Measurements from ENCODE around the gene ABCA1. TPM values are rescaled to one million over a fixed set of nuclear protein-coding genes. Genes with fewer than 3 reads are reported as not detected.

The ABCA1 gene
- total RNA-seq, 3 donors from 2014 or later (not counting 1 experiment from before 2014, with no cell fraction given): 1.9 to 10.8 (median 4.8) TPM

DNA sequence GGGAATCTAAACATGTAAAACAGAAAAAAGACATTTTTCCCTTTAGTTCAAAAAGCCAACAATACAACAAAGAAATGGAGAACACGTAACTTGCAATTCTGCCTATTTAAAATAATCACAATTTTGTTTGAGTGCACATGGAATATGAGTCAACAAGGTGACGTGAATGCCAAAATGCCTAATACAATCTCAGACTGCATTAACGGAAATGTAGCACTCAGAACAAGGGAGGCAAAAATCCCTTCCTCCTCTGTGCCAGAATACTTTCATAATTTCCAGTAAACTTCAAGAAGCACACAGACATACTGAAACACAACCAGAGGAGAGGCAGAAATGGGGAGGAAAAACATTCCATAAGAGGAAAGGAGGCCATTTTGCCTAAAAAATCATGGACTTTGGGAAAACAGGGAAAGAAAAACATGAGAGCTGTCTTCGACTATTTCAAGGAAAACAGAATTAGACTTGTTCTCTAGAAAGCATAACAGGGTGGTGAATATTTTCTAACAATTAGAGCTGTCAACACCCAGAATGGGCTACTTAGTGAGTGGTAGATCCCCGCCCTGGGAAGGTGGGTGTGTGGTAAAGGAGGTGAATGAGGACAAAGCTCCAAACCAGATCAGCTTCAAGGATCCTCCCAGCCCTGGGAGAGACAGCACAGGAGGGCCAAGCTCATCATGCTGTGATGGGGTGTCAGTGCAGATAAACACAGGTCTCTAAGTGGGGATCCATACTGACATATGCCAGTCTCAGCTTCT, 48.2 kb downstream of the ABCA1 start:
- ATAC-seq (no peak), DNase-seq (no peak)
- TF ChIP-seq, protein P1, sequence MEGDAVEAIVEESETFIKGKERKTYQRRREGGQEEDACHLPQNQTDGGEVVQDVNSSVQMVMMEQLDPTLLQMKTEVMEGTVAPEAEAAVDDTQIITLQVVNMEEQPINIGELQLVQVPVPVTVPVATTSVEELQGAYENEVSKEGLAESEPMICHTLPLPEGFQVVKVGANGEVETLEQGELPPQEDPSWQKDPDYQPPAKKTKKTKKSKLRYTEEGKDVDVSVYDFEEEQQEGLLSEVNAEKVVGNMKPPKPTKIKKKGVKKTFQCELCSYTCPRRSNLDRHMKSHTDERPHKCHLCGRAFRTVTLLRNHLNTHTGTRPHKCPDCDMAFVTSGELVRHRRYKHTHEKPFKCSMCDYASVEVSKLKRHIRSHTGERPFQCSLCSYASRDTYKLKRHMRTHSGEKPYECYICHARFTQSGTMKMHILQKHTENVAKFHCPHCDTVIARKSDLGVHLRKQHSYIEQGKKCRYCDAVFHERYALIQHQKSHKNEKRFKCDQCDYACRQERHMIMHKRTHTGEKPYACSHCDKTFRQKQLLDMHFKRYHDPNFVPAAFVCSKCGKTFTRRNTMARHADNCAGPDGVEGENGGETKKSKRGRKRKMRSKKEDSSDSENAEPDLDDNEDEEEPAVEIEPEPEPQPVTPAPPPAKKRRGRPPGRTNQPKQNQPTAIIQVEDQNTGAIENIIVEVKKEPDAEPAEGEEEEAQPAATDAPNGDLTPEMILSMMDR (IDR thresholded peaks at IDR 0.05): no peak
- Histone ChIP-seq H3K4me3 (ENCODE audit: low read length) (no peak overlapping the region), H3K27me3 (ENCODE audit: control insufficient read depth, insufficient read depth, low read length) (no peaks in the 10 kb centered on the region), H3K27ac (ENCODE audit: low read length) (no peak overlapping the region), H3K36me3 (ENCODE audit: control insufficient read depth, insufficient read depth, low read length) (no peaks in the 10 kb centered on the region), H3K4me1 (ENCODE audit: control insufficient read depth, insufficient read depth, low read length) (no peaks in the 10 kb centered on the region), H3K9me3 (ENCODE audit: control insufficient read depth, insufficient read depth, low read length) (no peaks in the 10 kb centered on the region)
- H3K27ac Mint-ChIP-seq: no peak overlapping the region
- 96% methylated on average over 5 of the region's 5 CpGs for WGBS (ENCODE audit: insufficient coverage)
- no peaks in the 10 kb centered on the region for H3K4me1 Mint-ChIP-seq
- H3K4me3 Mint-ChIP-seq: no peak overlapping the region
- intact Hi-C loops (cut with micrococcal nuclease): no loop called here
- H3K9me3 Mint-ChIP-seq: no peaks in the 10 kb centered on the region
- no peaks in the 10 kb centered on the region for H3K27me3 Mint-ChIP-seq (ENCODE audit: low read depth in 2 of 2)
- no peaks in the 10 kb centered on the region for H3K36me3 Mint-ChIP-seq

DNA sequence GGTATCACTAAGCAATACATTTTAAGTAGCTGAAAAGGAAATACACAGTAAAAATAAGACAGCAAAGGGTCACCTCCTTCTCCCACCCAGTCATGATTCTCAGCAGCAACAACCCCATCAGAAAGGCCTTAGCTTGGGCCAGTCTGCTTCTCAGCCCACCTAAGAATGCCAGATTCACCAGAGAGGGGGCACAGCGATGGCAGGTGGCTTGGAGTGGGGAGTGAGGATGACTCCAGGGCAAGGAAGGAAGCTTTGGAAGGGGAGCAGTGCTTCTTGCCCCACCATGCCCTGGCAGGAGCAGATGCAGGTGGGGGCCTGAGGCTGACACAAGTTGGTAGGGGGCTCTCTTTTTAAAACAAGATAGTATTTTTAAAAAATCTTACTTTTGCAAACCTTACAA, 51.4 kb downstream of the ABCA1 start:
- H3K27ac Mint-ChIP-seq: no peak overlapping the region
- intact Hi-C loops (cut with micrococcal nuclease): no loop called here
- WGBS (ENCODE audit: insufficient coverage): 100% methylated on average over 1 of the region's 1 CpG

DNA sequence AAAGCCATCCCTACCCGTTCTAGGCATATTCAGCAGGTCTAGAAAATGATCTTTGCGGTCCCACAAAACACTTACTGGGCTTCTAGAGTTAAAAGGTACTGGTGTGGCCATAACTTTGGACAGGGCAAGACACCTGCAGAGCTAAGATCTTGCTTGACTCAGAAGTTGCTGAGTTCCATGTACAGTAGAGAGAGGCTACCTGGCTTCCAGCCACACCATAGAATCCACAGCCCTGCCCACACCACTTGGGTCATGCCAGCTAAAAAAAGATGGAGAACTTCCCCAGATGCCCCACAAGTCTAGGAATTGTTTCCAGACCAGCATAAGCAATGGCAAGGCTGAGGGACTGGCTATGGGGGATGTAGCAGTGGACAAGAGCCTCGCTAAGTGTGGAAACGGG, 52.1 kb downstream of the ABCA1 start:
- Mint-ChIP-seq H3K27me3 (ENCODE audit: low read depth in 2 of 2) (no peaks in the 10 kb centered on the region), H3K4me3 (no peak overlapping the region), H3K27ac (no peak overlapping the region), H3K4me1 (no peaks in the 10 kb centered on the region), H3K9me3 (no peaks in the 10 kb centered on the region), H3K36me3 (no peaks in the 10 kb centered on the region)
- intact Hi-C loops (cut with micrococcal nuclease): no loop called here
- Histone ChIP-seq H3K27me3 (ENCODE audit: control insufficient read depth, insufficient read depth, low read length) (no peaks in the 10 kb centered on the region), H3K4me1 (ENCODE audit: control insufficient read depth, insufficient read depth, low read length) (no peaks in the 10 kb centered on the region), H3K4me3 (ENCODE audit: low read length) (no peak overlapping the region), H3K27ac (ENCODE audit: low read length) (no peak overlapping the region), H3K36me3 (ENCODE audit: control insufficient read depth, insufficient read depth, low read length) (no peaks in the 10 kb centered on the region), H3K9me3 (ENCODE audit: control insufficient read depth, insufficient read depth, low read length) (no peaks in the 10 kb centered on the region)
- TF ChIP-seq, protein P1 (IDR thresholded peaks at IDR 0.05): no peak
- WGBS (ENCODE audit: insufficient coverage): 92% methylated on average over 4 of the region's 4 CpGs
- ATAC-seq (no peak), DNase-seq (no peak)

More for the DNA sequence above, 51.4 kb downstream of the ABCA1 start:
- no peaks in the 10 kb centered on the region for H3K4me1 ChIP-seq (ENCODE audit: control insufficient read depth, insufficient read depth, low read length)
- Mint-ChIP-seq H3K9me3 (no peaks in the 10 kb centered on the region), H3K4me1 (no peaks in the 10 kb centered on the region), H3K27me3 (ENCODE audit: low read depth in 2 of 2) (no peaks in the 10 kb centered on the region), H3K4me3 (no peak overlapping the region), H3K36me3 (no peaks in the 10 kb centered on the region)
- H3K27ac ChIP-seq (ENCODE audit: low read length): no peak overlapping the region
- no peaks in the 10 kb centered on the region for H3K36me3 ChIP-seq (ENCODE audit: control insufficient read depth, insufficient read depth, low read length)
- TF ChIP-seq, protein P1 (IDR thresholded peaks at IDR 0.05): no peak
- DNase-seq: no peak
- H3K9me3 ChIP-seq (ENCODE audit: control insufficient read depth, insufficient read depth, low read length): no peaks in the 10 kb centered on the region
- H3K4me3 ChIP-seq (ENCODE audit: low read length): no peak overlapping the region
- no peaks in the 10 kb centered on the region for H3K27me3 ChIP-seq (ENCODE audit: control insufficient read depth, insufficient read depth, low read length)
- no peak for ATAC-seq

DNA sequence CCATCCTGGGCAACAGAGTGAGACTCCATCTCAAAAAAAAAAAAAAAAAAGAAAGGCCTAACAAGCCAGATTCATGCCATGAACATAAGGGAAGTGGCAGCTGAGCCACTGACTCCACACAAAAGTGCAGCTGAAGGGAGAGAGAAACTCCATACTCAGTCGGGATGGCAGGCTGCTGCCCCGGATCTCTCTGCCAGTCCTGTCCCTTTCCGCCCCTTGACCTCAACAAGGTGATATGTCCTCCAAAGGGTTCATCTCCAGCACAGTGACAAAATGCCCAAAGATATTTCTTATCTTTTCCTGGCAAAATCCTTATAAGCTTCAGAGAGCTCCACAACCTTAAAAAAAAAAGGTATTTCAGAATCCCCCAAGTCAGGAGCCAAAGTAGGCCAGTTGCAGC, 52.6 kb downstream of the ABCA1 start:
- DNase-seq: no peak
- H3K27me3 ChIP-seq (ENCODE audit: control insufficient read depth, insufficient read depth, low read length): no peaks in the 10 kb centered on the region
- TF ChIP-seq, protein P1 (IDR thresholded peaks at IDR 0.05): no peak
- Mint-ChIP-seq H3K4me1 (no peaks in the 10 kb centered on the region), H3K36me3 (no peaks in the 10 kb centered on the region), H3K9me3 (no peaks in the 10 kb centered on the region), H3K27ac (no peak overlapping the region), H3K4me3 (no peak overlapping the region), H3K27me3 (ENCODE audit: low read depth in 2 of 2) (no peaks in the 10 kb centered on the region)
- intact Hi-C loops (cut with micrococcal nuclease): no loop called here
- H3K36me3 ChIP-seq (ENCODE audit: control insufficient read depth, insufficient read depth, low read length): no peaks in the 10 kb centered on the region
- 90% methylated on average over 3 of the region's 3 CpGs for WGBS (ENCODE audit: insufficient coverage)
- no peak overlapping the region for H3K27ac ChIP-seq (ENCODE audit: low read length)
- no peaks in the 10 kb centered on the region for H3K9me3 ChIP-seq (ENCODE audit: control insufficient read depth, insufficient read depth, low read length)
- no peaks in the 10 kb centered on the region for H3K4me1 ChIP-seq (ENCODE audit: control insufficient read depth, insufficient read depth, low read length)
- no peak for ATAC-seq
- no peak overlapping the region for H3K4me3 ChIP-seq (ENCODE audit: low read length)

All from natural killer cell (primary cell).